ENCODE measurements around the gene HDHD5.

GRCh38 chr22:17167486-17167885 lies 8.4 kb upstream of the HDHD5 start:
- TF ChIP-seq CTCF (IDR thresholded peaks at IDR 0.05; ENCODE audit: insufficient read depth, low read length, poor library complexity, severe bottlenecking) (no peak), EZH2phosphoT487 (conservative IDR thresholded peaks at IDR 0.05; ENCODE audit: low read length) (no peak)

All from SU-DHL-6 (cell line).